DMS153 treated with DMSO at 0.1 percent for 48 hours (cell line): ENCODE measurements around the gene CRISPLD2.
"Not testable (repeated sequence)": the region's sequence is repeated elsewhere in the genome, so short reads cannot be mapped to it uniquely, and the experiment has no call there.

Experiments used
- DNase-seq: peaks from one replicate; lab custom pipeline; 2025; ENCODE audit not compliant: unreplicated experiment; lab: John Stamatoyannopoulos, UW

Gene CRISPLD2

DNA sequence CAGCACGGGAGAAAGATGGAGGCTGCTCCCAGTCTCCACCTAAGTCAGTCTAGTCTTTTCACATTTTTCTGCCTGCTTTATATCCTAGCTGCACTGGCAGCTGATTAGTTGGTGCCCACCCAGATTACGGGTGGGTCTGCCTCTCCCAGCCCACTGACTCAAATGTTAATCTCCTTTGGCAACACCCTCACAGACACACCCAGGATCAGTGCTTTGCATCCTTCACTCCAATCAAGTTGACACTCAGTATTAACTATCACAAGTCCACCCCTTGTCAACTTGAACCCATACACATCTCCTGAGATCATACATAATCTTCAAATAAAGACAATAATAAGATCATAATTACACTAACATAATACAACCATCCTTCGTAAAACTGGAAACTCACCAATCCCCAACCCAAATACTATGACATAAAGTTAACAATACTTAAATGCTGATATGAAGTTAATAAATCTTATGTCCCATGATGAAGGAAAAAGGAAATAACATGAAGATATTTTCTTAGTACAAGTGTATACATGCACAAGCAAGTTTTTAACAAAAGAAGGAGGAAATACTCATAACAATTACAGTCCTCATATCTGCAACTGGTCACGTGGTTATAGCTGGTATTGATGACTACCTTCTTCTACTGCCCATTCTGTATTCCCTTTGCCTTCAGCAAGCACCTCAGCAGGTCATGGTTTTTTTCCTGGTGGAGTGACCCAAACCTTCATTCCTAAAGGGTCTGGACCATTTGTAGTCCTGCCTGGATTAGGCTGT, 35.8 kb downstream of the CRISPLD2 start:
- not testable (repeated sequence) for DNase-seq

DNA sequence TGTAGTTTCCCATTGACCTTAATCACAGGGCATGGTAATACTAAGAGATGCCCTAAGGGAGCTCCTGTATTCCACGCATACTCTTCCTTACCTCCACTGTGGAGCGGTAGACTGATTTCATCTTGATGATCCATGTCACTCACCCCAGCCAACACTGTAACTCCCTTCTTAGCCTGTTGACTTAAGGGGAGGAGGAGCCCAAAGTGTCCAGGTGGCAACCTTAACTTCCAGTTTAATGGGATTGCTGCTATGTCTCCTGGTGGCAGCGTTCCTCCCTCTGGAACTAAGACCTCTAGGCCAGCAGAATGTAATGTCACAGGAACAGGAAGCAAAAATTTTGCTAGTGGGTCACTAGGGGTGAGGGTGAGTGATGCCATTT, 36.4 kb downstream of the CRISPLD2 start:
- DNase-seq: not testable (repeated sequence)

DNA sequence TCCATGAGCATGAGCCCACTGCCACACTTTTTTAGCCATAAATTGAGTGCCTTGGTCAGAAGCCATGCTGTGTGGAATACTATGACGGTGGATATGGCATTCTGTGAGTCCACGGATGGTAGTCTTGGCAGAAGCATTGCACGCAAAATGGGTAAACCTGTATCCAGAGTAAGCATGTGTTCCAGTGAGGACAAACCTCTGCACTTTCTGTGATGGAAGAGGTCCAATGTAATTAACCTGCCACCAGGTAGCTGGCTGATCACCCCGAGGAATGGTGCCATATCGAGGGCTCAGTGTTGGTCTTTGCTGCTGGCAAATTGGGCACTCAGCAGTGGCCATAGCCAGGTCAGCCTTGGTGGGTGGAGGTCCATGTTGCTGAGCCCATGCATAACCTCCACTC, 37.0 kb downstream of the CRISPLD2 start:
- DNase-seq: not testable (repeated sequence)

DNA sequence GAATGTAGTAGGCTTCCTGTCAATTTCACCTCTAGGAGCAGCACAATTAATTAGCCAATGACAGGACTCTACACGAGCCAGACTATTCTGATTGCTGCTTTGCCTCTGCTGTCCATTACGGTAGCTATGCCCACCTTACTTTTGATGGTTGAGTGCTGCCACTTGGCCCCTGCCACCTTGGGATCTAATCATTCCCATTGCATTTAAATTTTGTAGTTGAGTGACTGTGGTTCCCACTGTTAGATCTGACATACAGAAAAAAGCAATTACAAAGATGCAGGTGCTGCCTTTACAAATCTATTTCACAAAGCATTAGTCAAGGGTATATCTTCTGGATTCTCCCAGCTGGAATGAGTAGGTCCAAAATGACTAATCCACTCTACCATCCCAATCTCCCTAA, 39.9 kb downstream of the CRISPLD2 start:
- DNase-seq: no peak

DNA sequence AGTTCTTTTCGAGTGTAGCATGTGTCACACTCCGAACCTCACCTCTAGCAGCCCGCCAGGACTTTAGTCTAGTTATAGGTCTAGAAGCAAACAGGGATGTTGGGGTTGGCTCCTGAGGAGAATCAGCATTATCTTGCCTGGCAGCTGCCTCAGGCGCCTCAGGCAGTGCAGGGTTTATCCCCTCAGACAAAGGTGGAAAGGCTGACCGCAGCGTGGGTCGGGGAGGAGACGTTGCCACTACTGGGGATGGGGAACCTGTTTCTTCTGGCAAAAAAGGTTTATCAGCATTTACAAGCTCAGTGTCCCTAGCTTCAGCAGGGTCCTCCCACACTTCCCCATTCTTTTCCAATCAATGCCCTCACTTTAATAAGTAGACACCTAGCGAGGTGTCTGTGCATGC, 40.6 kb downstream of the CRISPLD2 start:
- no peak for DNase-seq

DNA sequence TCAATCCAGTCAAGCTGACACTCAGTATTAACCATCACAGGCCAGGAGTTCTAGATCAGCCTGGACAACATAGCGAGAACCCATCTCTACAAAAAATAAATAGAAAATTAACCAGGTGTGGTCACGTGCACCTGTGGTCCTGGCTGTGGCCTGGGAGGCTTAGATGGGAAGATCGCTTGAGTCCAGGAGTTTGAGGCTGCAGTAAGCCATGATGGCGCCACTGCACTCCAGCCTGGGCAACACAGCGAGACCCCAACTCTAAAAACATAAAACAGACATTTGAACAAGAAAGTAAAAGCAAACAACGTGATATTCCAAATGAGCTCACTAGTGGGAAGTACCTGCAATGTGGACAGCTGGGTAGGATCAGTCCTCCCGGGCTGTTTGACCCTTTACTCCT, 41.9 kb downstream of the CRISPLD2 start:
- DNase-seq: no peak

DNA sequence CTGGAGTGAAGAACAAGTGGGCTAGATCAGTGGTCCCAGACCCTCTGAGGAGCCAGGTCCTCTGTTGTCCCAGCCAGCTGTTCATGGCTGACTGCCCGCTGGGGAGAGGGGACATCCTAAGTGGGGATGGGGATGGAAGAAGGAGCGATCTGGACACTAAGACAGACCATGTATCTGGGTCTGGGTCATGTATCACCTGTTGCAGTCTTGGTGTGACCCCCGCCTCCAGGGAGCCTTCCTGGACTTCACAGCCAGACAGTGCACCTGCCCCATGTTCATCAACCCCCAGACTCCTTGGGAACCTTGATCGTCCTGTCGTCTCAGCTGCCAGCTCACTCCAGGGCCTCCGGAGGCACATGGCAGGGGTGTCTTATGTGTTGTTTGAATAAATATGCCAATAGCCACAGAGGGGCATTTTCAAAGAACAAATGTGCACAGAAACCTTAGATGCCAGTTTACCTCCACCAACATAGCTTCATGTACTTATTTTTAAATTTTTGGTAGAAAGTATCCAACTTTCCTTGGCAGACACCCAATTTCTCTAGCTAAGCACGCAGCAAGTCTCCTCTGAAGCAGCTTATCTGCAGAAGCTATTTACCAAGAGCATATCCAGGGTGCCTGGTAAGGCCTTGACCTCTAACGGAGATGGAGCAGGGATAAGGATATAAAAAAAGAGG, 43.2 kb downstream of the CRISPLD2 start:
- DNase-seq: no peak

GRCh38 chr16:84863481-84863814, 43.7 kb downstream of the CRISPLD2 start:
- no peak for DNase-seq

GRCh38 chr16:84864326-84864955, 44.7 kb downstream of the CRISPLD2 start:
- DNase-seq: no peak

DNA sequence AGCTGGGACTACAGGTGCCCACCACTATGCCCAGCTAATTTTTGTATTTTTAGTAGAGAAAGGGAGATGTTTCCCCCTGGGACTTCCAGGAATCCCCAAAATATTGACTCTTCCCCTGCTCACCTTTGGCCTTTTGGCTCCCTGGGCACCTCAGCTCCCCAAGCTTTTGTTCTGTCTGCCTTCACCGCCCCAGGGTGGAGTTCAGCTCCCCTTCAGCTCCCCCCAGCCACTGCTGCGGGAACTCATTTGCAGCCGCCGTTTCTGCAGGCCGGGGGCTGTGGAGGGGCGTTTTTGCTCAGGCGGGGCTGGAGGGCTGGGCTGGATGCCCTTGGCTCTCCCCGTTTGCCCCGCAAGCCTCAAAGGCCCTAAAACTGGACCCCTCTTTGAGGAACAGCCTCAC, 47.9 kb downstream of the CRISPLD2 start:
- DNase-seq: no peak

DNA sequence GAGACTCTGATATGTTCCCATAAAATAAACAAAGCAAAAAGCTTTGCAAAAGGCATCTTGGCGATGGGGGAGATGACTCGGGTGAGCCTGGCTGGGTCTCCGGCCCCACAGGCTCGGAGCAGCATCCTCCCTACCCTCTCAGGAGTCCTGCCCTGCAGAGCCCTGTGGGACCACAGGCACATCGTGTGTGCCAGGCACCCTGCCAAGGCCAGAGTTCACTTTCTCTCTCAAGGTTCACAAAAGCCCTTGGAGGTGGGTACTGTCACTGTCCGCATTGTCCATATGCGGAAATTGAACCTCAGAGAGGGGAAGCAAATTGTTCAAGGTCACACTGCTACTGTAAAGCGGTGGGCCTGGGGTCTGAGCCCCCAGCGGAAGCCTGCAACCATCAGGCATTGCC, 48.5 kb downstream of the CRISPLD2 start:
- DNase-seq: no peak

DNA sequence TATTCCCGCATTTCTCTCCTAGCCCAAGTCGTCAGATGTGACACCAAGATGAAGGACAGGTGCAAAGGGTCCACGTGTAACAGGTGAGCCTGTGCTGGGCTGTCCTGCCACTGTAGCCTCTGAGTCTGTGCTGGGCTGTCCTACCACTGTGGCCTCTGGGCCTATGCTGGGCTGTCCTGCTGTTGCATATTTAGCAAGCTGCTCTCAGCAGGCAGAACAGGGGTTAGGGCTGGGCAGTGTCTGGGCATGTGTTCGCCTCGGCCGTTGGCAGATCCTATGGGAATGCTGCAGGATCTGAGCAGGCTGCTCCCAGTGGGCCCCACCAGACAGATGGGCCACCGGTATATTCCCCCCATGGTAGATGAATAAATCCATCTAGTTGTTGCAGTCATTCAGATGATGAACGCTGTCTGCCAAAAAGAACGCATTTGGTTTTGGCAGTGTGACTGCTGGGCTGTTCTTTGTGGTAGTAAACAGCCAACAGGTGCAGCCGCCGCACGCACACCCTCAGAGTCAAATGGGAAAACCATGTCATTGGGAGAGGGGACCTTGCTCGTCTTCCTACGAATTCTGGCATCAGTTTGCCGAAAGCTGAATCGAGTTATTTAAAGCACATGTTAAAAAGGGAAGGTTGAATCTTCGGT, 49.2 kb downstream of the CRISPLD2 start:
- no peak for DNase-seq

GRCh38 chr16:84869473-84869845, 49.7 kb downstream of the CRISPLD2 start:
- DNase-seq: no peak

DNA sequence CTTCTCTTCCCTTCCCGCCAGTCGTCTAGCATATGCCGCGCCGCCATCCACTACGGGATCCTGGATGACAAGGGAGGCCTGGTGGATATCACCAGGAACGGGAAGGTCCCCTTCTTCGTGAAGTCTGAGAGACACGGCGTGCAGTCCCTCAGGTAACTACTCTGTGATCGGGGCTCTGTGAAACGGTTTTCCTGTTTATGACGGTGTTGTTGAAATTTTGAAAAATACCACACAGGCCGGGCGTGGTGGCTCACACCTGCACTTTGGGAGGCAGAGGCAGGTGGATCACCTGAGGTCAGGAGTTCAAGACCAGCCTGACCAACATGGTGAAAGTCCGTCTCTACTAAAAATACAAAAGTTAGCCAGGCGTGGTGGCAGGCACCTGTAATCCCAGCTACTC, 53.2 kb downstream of the CRISPLD2 start:
- DNase-seq: not testable (repeated sequence)

GRCh38 chr16:84874004-84874435, 54.2 kb downstream of the CRISPLD2 start:
- DNase-seq: no peak

GRCh38 chr16:84874553-84874952, 54.8 kb downstream of the CRISPLD2 start:
- no peak for DNase-seq

GRCh38 chr16:84874983-84875382, 55.2 kb downstream of the CRISPLD2 start:
- DNase-seq: no peak

GRCh38 chr16:84875846-84876245, 56.1 kb downstream of the CRISPLD2 start:
- DNase-seq: no peak

DNA sequence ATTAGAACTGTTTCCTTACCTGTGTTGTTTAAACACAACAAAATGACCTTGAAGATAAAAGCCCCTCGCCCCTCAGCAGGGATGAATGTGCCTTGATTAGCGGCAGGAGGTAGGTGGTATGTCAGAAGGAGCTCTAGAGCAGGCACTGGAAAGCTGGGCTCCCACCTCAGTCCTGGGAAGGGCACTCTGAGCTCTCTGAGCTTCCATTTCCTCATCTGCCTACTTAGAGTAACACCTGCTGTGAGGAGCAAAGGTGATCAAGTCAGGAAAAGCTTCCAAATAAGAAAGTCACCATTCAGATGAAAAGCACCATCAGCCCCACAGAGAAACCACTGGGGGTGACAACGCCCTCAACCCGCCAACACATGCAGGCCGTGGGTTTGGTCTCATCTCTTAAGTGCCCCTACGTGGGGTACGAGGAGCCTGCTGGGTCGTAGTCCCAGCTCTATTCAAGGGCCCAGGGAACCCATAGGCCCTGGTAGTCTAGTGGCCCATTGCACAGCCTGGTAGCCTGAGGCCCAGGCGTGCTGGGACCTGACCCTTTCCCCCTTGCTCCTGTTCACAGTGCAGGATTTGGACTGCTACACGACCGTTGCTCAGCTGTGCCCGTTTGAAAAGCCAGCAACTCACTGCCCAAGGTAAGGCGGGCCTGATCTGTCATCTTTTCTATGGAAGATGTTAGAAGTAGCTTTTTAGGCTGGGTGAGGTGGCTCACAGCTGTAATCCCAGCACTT, 57.3 kb downstream of the CRISPLD2 start:
- no peak for DNase-seq

- no peak for DNase-seq
Observed at GRCh38 chr16:84878770-84879169, 59.0 kb downstream of the CRISPLD2 start.
